Type B pancreatic cell (in vitro differentiated cells): ENCODE measurements around the gene BCAP31. TPM values are rescaled to one million over a fixed set of nuclear protein-coding genes. Genes with fewer than 3 reads are reported as not detected.
A peak's percentile ranks its signal among the peaks of the same experiment; 100 is the strongest.

Experiments
- DNase-seq: peaks from one replicate; pipeline ENCODE4 v3.0.0; 2021; ENCODE audit warnings: mixed read lengths; ENCODE audit not compliant: unreplicated experiment; ENCODE audit errors: extremely low spot score
- H3K27ac Mint-ChIP-seq: 2 replicates; pipeline ENCODE4 v1.8.0; 2021; ENCODE audit warnings: mild to moderate bottlenecking, mixed read lengths
- H3K27me3 Mint-ChIP-seq: 2 replicates; pipeline ENCODE4 v1.8.0; 2021; ENCODE audit warnings: mixed read lengths
- H3K36me3 Mint-ChIP-seq: 2 replicates; pipeline ENCODE4 v1.8.0; 2021; ENCODE audit warnings: mixed read lengths
- H3K4me1 Mint-ChIP-seq: one replicate; pipeline ENCODE4 v1.8.0; 2021; ENCODE audit warnings: mixed read lengths; ENCODE audit not compliant: unreplicated experiment
- H3K4me3 Mint-ChIP-seq: 2 replicates; pipeline ENCODE4 v1.8.0; 2021; ENCODE audit warnings: mild to moderate bottlenecking, mixed read lengths
- H3K9me3 Mint-ChIP-seq: 2 replicates; pipeline ENCODE4 v1.8.0; 2021; ENCODE audit warnings: mixed read lengths
- total RNA-seq: library from RNA; stranded (reverse); gene quantifications from 2 replicates; pipeline ENCODE4 v1.2.1, GENCODE V29; 2021; ENCODE audit warnings: low replicate concordance
- TF ChIP-seq, protein P1 (sequence below): fragments of 200-600 bp; sonication (generic); conservative IDR thresholded peaks from 2 replicates; pipeline ENCODE4 v1.5.0; 2021; ENCODE audit warnings: antibody characterized with exemption, mild to moderate bottlenecking

Gene BCAP31
- total RNA-seq, 1 donor from 2014 or later: 160 TPM

DNA sequence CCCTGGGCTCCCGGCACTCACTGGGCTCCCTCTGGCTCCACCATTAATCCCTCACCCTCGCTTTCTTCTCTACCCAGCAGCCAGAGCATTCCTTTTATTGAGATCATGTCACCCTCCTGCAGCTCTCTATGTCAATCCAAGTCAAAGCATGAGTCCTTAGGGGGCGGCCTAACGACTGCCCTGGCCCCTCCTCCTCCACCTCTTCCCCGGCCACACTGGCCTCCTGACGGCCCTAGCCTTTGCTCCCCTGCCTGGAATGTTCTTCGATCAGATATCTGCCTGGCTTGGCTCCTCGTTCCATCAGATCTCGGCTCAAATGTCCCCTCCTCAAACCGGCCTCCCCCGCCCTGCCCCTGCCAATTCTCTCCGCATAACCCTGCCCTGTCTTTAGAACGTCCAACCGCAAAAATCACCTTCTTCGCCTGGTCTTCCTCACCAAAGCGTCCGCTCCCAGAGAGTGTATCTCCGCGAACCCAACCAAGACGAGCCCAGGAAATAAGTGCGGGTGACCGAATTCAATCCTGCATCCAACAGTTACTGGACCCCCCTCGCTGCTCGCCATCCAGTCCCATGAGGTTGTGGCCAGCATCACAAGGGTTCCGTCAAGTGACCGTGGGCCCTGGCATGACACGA is 49.9 kb downstream of the BCAP31 start:
- Mint-ChIP-seq H3K27ac (no peak overlapping the region), H3K27me3 (peaks cover 21% of the 10 kb centered on the region), H3K9me3 (no peaks in the 10 kb centered on the region), H3K4me3 (peak overlapping the region; percentile 56), H3K4me1 (peaks cover 6% of the 10 kb centered on the region), H3K36me3 (no peaks in the 10 kb centered on the region)
- no peak for DNase-seq
- TF ChIP-seq, protein P1, sequence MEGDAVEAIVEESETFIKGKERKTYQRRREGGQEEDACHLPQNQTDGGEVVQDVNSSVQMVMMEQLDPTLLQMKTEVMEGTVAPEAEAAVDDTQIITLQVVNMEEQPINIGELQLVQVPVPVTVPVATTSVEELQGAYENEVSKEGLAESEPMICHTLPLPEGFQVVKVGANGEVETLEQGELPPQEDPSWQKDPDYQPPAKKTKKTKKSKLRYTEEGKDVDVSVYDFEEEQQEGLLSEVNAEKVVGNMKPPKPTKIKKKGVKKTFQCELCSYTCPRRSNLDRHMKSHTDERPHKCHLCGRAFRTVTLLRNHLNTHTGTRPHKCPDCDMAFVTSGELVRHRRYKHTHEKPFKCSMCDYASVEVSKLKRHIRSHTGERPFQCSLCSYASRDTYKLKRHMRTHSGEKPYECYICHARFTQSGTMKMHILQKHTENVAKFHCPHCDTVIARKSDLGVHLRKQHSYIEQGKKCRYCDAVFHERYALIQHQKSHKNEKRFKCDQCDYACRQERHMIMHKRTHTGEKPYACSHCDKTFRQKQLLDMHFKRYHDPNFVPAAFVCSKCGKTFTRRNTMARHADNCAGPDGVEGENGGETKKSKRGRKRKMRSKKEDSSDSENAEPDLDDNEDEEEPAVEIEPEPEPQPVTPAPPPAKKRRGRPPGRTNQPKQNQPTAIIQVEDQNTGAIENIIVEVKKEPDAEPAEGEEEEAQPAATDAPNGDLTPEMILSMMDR: no peak

DNA sequence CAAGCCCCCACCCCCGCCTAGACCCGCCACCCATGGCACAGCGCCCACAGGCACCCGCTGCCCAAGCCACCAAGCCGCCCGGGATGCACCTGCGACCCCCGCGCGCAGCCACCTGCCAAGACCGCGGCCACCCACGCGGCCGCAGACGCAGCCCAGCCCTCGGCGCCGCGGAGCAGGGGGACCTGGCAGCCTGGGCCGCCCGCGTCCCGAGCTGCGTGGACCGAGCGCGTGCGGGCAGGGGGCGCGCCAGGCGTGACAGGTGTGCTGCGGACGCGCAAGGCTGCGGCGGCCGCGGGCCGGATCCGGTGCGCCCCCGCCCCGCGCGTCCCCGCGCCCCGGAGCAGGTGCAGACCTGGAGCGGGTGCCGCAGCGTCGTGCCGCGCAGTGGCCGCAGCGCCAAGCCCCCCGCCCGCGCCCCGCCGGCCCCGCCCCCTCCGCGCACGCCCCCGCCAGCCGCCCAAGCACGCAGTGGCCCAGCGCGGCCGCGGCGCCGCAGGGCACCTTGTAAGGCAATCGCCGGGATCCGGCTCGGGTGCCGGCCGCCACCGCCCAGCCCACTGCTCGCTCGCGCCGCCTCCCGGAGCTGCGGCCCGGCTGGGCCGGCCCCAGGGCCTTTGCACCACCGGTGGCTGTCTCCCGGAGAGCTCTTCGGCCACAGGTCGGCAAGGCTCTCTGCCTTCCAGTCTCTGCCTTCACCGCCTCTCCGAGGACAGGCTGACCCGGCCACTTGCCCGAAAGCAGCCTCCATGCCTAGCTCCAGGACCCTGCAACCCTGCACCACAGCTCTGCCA is 50.6 kb downstream of the BCAP31 start, which contains the start of gene PNCK:
Gene PNCK, minus strand, starts transcription at position 386 of the 791 bp plus-strand sequence. CDS start 737 bp downstream, outside the sequence.
- TF ChIP-seq, protein P1: no peak
- Mint-ChIP-seq H3K27me3 (peaks cover 21% of the 10 kb centered on the region), H3K4me3 (peak within 1 kb of the TSS; percentile 56), H3K4me1 (peaks cover 6% of the 10 kb centered on the region), H3K9me3 (no peaks in the 10 kb centered on the region), H3K36me3 (no peaks in the 10 kb centered on the region), H3K27ac (no peak within 1 kb of the TSS)
- DNase-seq: no peak

DNA sequence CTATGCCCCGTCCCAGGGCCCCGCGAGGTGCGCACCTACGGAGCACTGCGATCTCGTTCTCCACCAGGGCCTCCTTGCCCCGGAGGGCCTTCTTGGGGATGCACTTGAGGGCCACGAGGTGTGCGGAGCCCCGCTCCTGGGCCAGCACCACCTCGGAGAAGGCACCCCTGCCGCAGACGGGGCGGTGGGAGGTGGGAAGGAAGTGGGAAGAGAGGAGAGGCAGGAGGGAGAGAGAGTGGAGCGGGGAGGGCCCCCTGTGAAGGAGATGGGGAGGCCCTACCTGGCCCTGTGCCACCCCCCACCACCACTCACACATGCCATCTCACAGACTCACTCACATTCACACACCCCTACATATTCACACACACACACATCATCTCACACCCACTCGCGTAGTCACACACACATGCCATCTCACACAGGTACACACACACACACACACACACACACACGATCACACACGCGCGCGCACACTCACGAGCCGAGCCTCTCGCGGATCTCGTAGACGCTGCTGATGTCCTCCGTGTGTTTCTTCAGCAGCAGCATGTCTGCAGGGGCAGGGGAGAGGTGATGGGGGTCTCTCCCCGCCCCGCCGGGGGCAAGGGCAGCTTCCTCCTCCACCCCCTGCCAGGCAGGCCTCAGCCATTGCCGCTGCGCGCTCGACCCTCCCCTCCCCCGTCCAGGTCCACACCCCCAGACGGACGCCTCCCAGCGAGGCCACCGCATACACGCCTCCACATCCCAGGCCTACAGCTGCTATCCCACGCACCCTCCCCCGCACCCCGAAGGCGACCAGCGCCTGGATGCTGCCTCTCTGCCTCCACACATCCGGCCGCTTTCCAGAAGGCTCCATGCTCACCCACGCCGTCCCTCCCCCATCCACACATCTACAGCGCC is 51.4 kb downstream of the BCAP31 start:
- peak overlapping the region; percentile 45 for H3K4me3 Mint-ChIP-seq
- H3K27ac Mint-ChIP-seq: no peak overlapping the region
- TF ChIP-seq, protein P1: no peak
- no peaks in the 10 kb centered on the region for H3K9me3 Mint-ChIP-seq
- peaks cover 25% of the 10 kb centered on the region for H3K27me3 Mint-ChIP-seq
- H3K36me3 Mint-ChIP-seq: no peaks in the 10 kb centered on the region
- H3K4me1 Mint-ChIP-seq: peaks cover 9% of the 10 kb centered on the region
- DNase-seq: no peak

DNA sequence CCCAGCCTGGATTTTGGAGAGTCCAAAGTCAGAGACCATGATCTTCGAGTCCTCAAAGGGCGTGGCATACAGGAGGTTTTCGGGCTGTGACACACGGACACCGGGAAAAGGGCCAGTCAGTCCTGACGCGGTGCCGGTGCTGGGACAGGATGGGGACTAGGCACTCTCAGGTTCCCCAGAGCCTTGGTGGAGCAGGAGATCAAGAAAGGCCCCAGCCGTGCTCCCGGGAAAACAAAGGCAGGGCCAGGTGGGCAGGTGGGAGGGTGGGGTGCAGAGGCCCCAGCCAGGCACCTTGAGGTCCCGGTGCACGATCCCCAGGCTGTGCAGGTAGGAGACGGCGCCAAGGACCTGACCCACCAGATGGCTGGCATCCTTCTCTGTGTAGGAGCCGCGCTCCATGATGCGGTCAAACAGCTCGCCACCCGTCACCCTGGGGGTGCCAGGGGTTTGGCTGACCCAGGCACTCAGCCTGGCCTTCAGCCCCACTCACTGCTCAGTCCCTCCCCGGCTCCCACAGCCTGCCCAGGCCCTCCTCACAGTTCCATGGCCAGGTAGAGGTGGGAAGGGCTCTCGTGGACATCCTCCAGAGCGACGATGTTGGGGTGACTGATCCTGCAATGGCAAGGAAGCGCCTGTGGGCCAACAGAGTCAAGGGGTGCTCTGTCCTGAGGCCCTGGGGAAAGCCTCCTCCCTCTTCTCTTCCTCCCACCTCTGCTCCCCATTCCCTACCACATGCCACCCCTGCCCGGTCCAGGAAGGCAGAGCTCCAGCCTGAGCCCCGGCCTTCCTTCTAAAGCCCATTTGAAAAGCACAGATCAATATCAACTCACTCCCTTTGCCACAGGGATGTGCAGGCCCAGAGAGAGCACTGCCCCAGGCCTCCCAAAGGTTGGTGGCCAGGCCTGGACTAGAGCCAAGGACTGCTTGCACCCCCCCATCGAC is 52.3 kb downstream of the BCAP31 start:
- Mint-ChIP-seq H3K9me3 (no peaks in the 10 kb centered on the region), H3K36me3 (no peaks in the 10 kb centered on the region)
- TF ChIP-seq, protein P1: no peak

More for the DNA sequence above, 52.3 kb downstream of the BCAP31 start:
- H3K4me3 Mint-ChIP-seq: no peak overlapping the region
- no peak for DNase-seq
- peaks cover 32% of the 10 kb centered on the region for H3K27me3 Mint-ChIP-seq
- no peak overlapping the region for H3K27ac Mint-ChIP-seq
- peaks cover 9% of the 10 kb centered on the region for H3K4me1 Mint-ChIP-seq
